Measurements from ENCODE around the gene ACSL3. TPM values are rescaled to one million over a fixed set of nuclear protein-coding genes. Genes with fewer than 3 reads are reported as not detected.
A peak's percentile ranks its signal among the peaks of the same experiment; 100 is the strongest.

Gene ACSL3
- total RNA-seq, 1 donor from 2014 or later, result 106 TPM

- Mint-ChIP-seq H3K27me3 (ENCODE audit: insufficient read depth, low read depth) (no peaks in the 10 kb centered on the region), H3K4me1 (no peaks in the 10 kb centered on the region), H3K27ac (no peak overlapping the region), H3K36me3 (peaks cover 42% of the 10 kb centered on the region), H3K9me3 (peaks cover 12% of the 10 kb centered on the region), H3K4me3 (no peak overlapping the region)
- Histone ChIP-seq H3K4me1 (no peaks in the 10 kb centered on the region), H3K27ac (no peak overlapping the region), H4K20me1 (ENCODE audit: low read depth) (peaks cover 12% of the 10 kb centered on the region), H3K9me3 (ENCODE audit: low read depth) (no peaks in the 10 kb centered on the region), H3F3A (ENCODE audit: low read depth) (peaks cover 13% of the 10 kb centered on the region), H3K27me3 (no peaks in the 10 kb centered on the region), H3K4me2 (no peak overlapping the region), H3K4me3 (no peak overlapping the region), H3K9ac (no peak overlapping the region), H3K79me2 (ENCODE audit: low read depth) (no peaks in the 10 kb centered on the region), H3K36me3 (peaks cover 13% of the 10 kb centered on the region), H2AFZ (replicated peaks) (no peak overlapping the region)
- DNase-seq (ENCODE audit: low spot score), result no peak
- TF ChIP-seq CTCF (IDR thresholded peaks at IDR 0.05) (no peak), EZH2phosphoT487 (IDR thresholded peaks at IDR 0.05) (no peak), EZH2 (IDR thresholded peaks at IDR 0.05) (no peak)
Observed at GRCh38 chr2:222935688-222936298, 75.0 kb downstream of the ACSL3 start.

- H3F3A ChIP-seq (ENCODE audit: low read depth), result peaks cover 13% of the 10 kb centered on the region
- Mint-ChIP-seq H3K27me3 (ENCODE audit: insufficient read depth, low read depth) (no peaks in the 10 kb centered on the region), H3K9me3 (peaks cover 12% of the 10 kb centered on the region), H3K36me3 (peaks cover 36% of the 10 kb centered on the region), H3K4me3 (no peak overlapping the region), H3K4me1 (no peaks in the 10 kb centered on the region), H3K27ac (no peak overlapping the region)
- no peaks in the 10 kb centered on the region for H3K79me2 ChIP-seq (ENCODE audit: low read depth)
- no peaks in the 10 kb centered on the region for H3K27me3 ChIP-seq
- no peak overlapping the region for H3K4me2 ChIP-seq
- no peak for DNase-seq (ENCODE audit: low spot score)
- H2AFZ ChIP-seq (replicated peaks), result no peak overlapping the region
- H3K9me3 ChIP-seq (ENCODE audit: low read depth), result no peaks in the 10 kb centered on the region
- H4K20me1 ChIP-seq (ENCODE audit: low read depth), result peaks cover 12% of the 10 kb centered on the region
- no peak overlapping the region for H3K4me3 ChIP-seq
- H3K27ac ChIP-seq, result no peak overlapping the region
- H3K4me1 ChIP-seq, result no peaks in the 10 kb centered on the region
- H3K9ac ChIP-seq, result no peak overlapping the region
- no peak for TF ChIP-seq EZH2 (IDR thresholded peaks at IDR 0.05)
- H3K36me3 ChIP-seq, result peaks cover 13% of the 10 kb centered on the region
Observed at GRCh38 chr2:222936705-222937104, 75.9 kb downstream of the ACSL3 start.

GRCh38 chr2:222938327-222938726, 77.5 kb downstream of the ACSL3 start:
- Mint-ChIP-seq H3K36me3 (peaks cover 29% of the 10 kb centered on the region), H3K27me3 (ENCODE audit: insufficient read depth, low read depth) (no peaks in the 10 kb centered on the region), H3K9me3 (peaks cover 12% of the 10 kb centered on the region), H3K4me1 (no peaks in the 10 kb centered on the region), H3K27ac (no peak overlapping the region), H3K4me3 (no peak overlapping the region)
- no peak overlapping the region for H3K9ac ChIP-seq
- H4K20me1 ChIP-seq (ENCODE audit: low read depth), result peaks cover 12% of the 10 kb centered on the region
- no peak for TF ChIP-seq EZH2phosphoT487 (IDR thresholded peaks at IDR 0.05)
- TF ChIP-seq CTCF (IDR thresholded peaks at IDR 0.05), result no peak
- TF ChIP-seq EZH2 (IDR thresholded peaks at IDR 0.05), result no peak
- peaks cover 13% of the 10 kb centered on the region for H3K36me3 ChIP-seq
- H3K27me3 ChIP-seq, result no peaks in the 10 kb centered on the region
- H3K9me3 ChIP-seq (ENCODE audit: low read depth), result no peaks in the 10 kb centered on the region
- H2AFZ ChIP-seq (replicated peaks), result no peak overlapping the region
- H3K4me3 ChIP-seq, result no peak overlapping the region
- H3K4me2 ChIP-seq, result no peak overlapping the region
- no peak for DNase-seq (ENCODE audit: low spot score)
- H3K27ac ChIP-seq, result no peak overlapping the region
- H3F3A ChIP-seq (ENCODE audit: low read depth), result peaks cover 13% of the 10 kb centered on the region
- no peaks in the 10 kb centered on the region for H3K79me2 ChIP-seq (ENCODE audit: low read depth)
- no peaks in the 10 kb centered on the region for H3K4me1 ChIP-seq

- Histone ChIP-seq H3K4me2 (no peak overlapping the region), H3F3A (ENCODE audit: low read depth) (peaks cover 13% of the 10 kb centered on the region), H3K36me3 (peaks cover 13% of the 10 kb centered on the region), H3K27me3 (no peaks in the 10 kb centered on the region), H3K9me3 (ENCODE audit: low read depth) (no peaks in the 10 kb centered on the region), H3K9ac (no peak overlapping the region), H3K79me2 (ENCODE audit: low read depth) (no peaks in the 10 kb centered on the region), H3K27ac (no peak overlapping the region), H3K4me3 (no peak overlapping the region), H2AFZ (replicated peaks) (no peak overlapping the region), H3K4me1 (no peaks in the 10 kb centered on the region), H4K20me1 (ENCODE audit: low read depth) (peaks cover 12% of the 10 kb centered on the region)
- Mint-ChIP-seq H3K36me3 (peaks cover 27% of the 10 kb centered on the region), H3K4me3 (no peak overlapping the region), H3K27ac (no peak overlapping the region), H3K9me3 (peaks cover 12% of the 10 kb centered on the region), H3K27me3 (ENCODE audit: insufficient read depth, low read depth) (no peaks in the 10 kb centered on the region), H3K4me1 (no peaks in the 10 kb centered on the region)
- no peak for TF ChIP-seq EZH2 (IDR thresholded peaks at IDR 0.05)
- peak; percentile 85 for TF ChIP-seq CTCF (IDR thresholded peaks at IDR 0.05)
- no peak for TF ChIP-seq EZH2phosphoT487 (IDR thresholded peaks at IDR 0.05)
- DNase-seq (ENCODE audit: low spot score), result peak; percentile 77
Observed at GRCh38 chr2:222939208-222939856, 78.5 kb downstream of the ACSL3 start.
